Measurements from ENCODE around the gene MRPL23.

- TF ChIP-seq POLR2A (IDR thresholded peaks at IDR 0.05) = no peak
- TF ChIP-seq CTCF (IDR thresholded peaks at IDR 0.05) = no peak
Measured at GRCh38 chr11:1916986-1917522, 30.1 kb upstream of the MRPL23 start.
